Subcutaneous abdominal adipose tissue (tissue), 5 donors: Measurements from ENCODE around the gene MYO7B.

ENCODE experiments used
- H3K27ac ChIP-seq: one replicate; pipeline ENCODE4 v1.7.0; 2013; ENCODE audit warnings: low read depth, mild to moderate bottlenecking, inconsistent platforms, low read length, moderate library complexity
- H3K27me3 ChIP-seq, 5 donors: one replicate each; pipeline ENCODE4 v1.7.0; 2013; ENCODE audit warnings: low read length in 5 of 5, inconsistent platforms in 1 of 5; ENCODE audit not compliant: control insufficient read depth in 5 of 5, insufficient read depth in 4 of 5
- H3K36me3 ChIP-seq, 5 donors: one replicate each; pipeline ENCODE4 v1.7.0; 2013; ENCODE audit warnings: low read length in 5 of 5; ENCODE audit not compliant: control insufficient read depth in 5 of 5, insufficient read depth in 5 of 5
- H3K4me1 ChIP-seq, 5 donors: one replicate each; pipeline ENCODE4 v1.7.0; 2013; ENCODE audit warnings: low read length in 5 of 5, mild to moderate bottlenecking in 3 of 5, moderate library complexity in 1 of 5; ENCODE audit not compliant: control insufficient read depth in 5 of 5, insufficient read depth in 5 of 5
- H3K4me3 ChIP-seq, 5 donors: one replicate each; pipeline ENCODE4 v1.7.0; 2013; ENCODE audit warnings: low read length in 5 of 5, low read depth in 1 of 5
- H3K9ac ChIP-seq, 5 donors: one replicate each; pipeline ENCODE4 v1.7.0; 2013; ENCODE audit warnings: low read length in 5 of 5, mild to moderate bottlenecking in 4 of 5, moderate library complexity in 3 of 5
- H3K9me3 ChIP-seq, 5 donors: one replicate each; pipeline ENCODE4 v1.7.0; 2013; ENCODE audit warnings: low read length in 5 of 5; ENCODE audit not compliant: control insufficient read depth in 5 of 5
- donor health status: healthy.
- donor health status: healthy.
- donor health status: healthy.
- donor health status: healthy.
- donor health status: healthy.

MYO7B gene

DNA sequence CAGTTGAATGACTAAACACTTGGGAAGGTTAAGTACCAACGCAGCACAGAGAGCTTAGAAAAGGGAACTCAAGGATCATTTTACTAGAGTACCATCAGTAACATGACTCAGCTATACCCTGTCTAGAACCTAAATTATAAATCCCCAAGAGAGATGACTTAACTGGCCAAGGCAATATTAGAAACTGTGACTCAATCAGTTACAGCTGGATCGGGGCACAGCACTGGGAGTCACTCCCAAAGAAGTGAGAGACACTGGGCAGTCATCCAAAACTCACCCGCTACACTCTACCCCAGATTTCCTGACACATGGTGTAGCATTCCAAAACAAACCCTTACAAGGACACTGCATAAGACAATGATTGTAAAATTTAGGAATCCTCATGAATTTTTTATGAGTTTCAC, 26.9 kb upstream of the MYO7B start:
- Histone ChIP-seq H3K9ac (peak overlapping the region in 2 of 5 donors; percentile 66 to 71), H3K4me1 (peaks cover 5 to 33% (median 24%) of the 10 kb centered on the region in 5 donors), H3K27ac (peak overlapping the region; percentile 92), H3K27me3 (no peaks in the 10 kb centered on the region), H3K36me3 (peaks cover 11 to 19% (median 17%) of the 10 kb centered on the region in 5 donors), H3K9me3 (no peaks in the 10 kb centered on the region), H3K4me3 (no peak overlapping the region)

DNA sequence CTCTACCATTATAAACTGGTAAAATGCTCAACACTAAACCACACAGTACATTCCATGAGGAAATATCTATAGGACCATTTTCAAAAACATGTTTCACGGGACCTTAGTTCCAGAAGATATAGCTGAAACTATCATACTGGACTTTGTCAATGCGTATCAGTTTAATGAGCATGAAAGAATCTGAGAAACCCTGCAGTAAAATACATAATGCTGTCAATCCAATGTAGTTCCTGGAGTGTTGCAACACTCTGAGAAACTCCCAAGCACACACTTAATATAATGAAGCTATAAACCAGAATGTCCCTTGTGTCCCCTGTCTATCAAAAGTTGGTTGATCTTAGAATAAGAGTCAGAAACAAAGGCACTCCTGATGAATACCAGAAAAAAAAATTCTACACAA, 25.4 kb upstream of the MYO7B start:
- Histone ChIP-seq H3K4me3 (no peak overlapping the region), H3K27me3 (no peaks in the 10 kb centered on the region), H3K4me1 (peaks cover 6 to 47% (median 32%) of the 10 kb centered on the region in 5 donors), H3K27ac (peak overlapping the region; percentile 92), H3K36me3 (peaks cover 0 to 17% (median 12%) of the 10 kb centered on the region in 5 donors), H3K9me3 (no peaks in the 10 kb centered on the region), H3K9ac (no peak overlapping the region)

DNA sequence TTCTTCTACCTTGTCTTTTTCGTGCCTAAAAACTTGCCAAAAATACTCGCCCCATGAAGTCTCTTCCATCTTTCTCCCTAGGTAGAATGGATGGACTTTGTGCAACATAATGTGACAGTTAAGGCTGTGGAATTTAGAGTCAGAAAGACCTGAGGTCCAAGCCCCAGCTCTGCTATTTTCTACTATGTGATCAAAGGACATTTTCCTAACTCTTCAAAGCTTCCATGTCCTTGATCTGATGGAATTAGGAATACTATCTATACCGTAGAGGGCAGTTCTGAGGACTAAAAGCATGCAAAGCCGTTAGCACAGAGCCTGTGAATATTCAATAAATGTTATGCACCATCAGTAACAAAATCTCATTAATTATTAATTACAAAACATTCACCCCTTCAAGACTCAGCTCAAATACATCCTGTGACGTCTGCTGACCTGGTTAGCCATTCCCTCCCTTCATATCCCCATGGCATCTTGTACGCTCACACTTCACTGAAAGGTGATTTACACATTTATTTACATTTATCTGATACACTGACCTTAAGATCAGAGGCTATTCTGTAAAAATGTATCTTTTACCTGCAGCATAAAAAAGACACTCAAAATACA, 24.3 kb upstream of the MYO7B start:
- Histone ChIP-seq H3K27ac (peak overlapping the region; percentile 92), H3K27me3 (no peaks in the 10 kb centered on the region), H3K36me3 (peaks cover 0 to 20% (median 7%) of the 10 kb centered on the region in 5 donors), H3K9ac (no peak overlapping the region), H3K4me1 (peaks cover 14 to 58% (median 44%) of the 10 kb centered on the region in 5 donors), H3K4me3 (no peak overlapping the region), H3K9me3 (no peaks in the 10 kb centered on the region)

DNA sequence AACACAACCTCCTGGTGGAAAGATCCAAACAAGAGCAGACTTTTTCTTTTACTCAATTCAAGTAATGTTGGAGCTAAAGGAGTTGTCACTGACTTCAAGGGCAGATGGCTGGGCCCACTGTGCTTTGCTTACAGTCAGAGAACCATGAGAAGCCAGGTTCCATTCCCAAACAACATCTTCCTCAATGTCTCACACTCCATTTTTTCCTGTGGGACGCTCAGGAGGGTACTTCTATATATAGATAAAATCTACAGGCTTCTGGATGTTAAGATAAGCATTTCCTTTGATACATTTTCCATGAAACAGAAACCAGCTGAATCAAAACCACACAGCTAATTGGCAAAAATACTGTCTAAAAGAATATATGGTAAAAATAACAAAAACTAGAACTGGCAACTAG, 23.6 kb upstream of the MYO7B start:
- Histone ChIP-seq H3K36me3 (peaks cover 0 to 20% (median 7%) of the 10 kb centered on the region in 5 donors), H3K27me3 (no peaks in the 10 kb centered on the region), H3K4me3 (no peak overlapping the region), H3K4me1 (peaks cover 17 to 65% (median 48%) of the 10 kb centered on the region in 5 donors), H3K27ac (no peak overlapping the region), H3K9ac (no peak overlapping the region), H3K9me3 (no peaks in the 10 kb centered on the region)

DNA sequence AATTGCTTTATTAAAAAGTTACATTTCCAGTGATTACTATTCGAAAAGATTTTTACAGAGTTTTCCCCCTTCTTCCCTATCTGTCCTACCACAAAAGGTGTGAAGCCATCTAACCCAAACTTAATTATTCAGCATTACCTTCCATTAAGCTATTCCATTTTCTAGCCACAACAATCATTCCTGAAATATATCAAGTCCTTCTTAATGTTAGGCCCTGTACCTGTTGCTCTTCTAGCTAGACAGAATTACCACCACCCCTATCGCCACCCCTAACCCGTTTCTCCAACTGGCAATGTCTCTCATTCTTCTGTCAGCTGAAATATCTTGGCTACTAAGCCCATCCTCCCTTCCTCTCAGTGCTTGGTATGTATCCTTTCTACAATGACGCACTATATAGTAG, 23.1 kb upstream of the MYO7B start:
- Histone ChIP-seq H3K36me3 (peaks cover 2 to 20% (median 7%) of the 10 kb centered on the region in 5 donors), H3K4me1 (peaks cover 17 to 65% (median 48%) of the 10 kb centered on the region in 5 donors), H3K4me3 (no peak overlapping the region), H3K9ac (no peak overlapping the region), H3K27ac (no peak overlapping the region), H3K27me3 (no peaks in the 10 kb centered on the region), H3K9me3 (no peaks in the 10 kb centered on the region)

DNA sequence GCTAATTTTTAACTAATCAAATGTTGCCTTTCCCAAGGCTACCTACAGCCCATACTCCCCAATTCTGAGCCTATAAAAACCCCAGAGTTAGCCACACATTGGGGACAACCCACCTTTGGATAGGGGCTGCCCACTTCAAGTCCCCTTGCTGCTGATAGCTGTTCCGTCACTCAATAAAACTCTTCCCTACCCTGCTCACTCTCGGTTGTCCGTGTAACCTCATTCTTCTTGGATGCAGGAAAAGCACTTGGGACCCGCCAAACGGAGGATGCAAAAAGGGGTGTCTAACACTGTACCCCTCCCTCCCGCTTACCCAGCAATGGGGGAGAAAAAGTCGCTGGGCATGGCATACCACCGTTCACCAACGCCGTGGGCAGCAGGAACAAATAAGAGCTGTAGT, 21.4 kb upstream of the MYO7B start:
- peak overlapping the region; percentile 7 for H3K27ac ChIP-seq

DNA sequence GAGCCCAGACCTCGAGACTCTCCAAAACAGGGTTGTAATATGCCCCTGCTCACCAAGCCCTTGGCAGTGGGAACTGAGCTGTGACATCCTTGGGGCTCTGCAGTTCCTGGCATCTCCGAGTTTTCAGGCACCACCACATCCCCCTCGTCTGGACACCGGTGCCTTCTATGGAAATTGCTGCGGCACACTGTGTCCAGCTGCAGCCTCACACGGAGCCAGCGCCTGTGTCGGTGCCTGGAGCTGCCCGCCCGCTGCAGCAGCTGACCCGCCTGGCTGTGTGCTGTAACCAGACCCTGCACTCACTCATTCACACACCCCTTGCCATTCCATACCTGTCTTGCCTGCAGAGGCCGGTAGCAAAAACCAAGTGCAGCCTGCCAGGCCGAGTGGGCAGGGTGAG, 21.0 kb upstream of the MYO7B start:
- peaks cover 6 to 29% (median 9%) of the 10 kb centered on the region in 5 donors for H3K36me3 ChIP-seq
- H3K4me3 ChIP-seq = no peak overlapping the region
- H3K9me3 ChIP-seq = no peaks in the 10 kb centered on the region
- H3K9ac ChIP-seq = no peak overlapping the region
- H3K4me1 ChIP-seq = peaks cover 11 to 48% (median 32%) of the 10 kb centered on the region in 5 donors
- peak overlapping the region; percentile 93 for H3K27ac ChIP-seq
- H3K27me3 ChIP-seq = no peaks in the 10 kb centered on the region

More for the DNA sequence above, 21.4 kb upstream of the MYO7B start:
- Histone ChIP-seq H3K9me3 (no peaks in the 10 kb centered on the region), H3K36me3 (peaks cover 6 to 28% (median 8%) of the 10 kb centered on the region in 5 donors), H3K9ac (no peak overlapping the region), H3K4me3 (no peak overlapping the region), H3K27me3 (no peaks in the 10 kb centered on the region), H3K4me1 (peaks cover 11 to 52% (median 36%) of the 10 kb centered on the region in 5 donors)

DNA sequence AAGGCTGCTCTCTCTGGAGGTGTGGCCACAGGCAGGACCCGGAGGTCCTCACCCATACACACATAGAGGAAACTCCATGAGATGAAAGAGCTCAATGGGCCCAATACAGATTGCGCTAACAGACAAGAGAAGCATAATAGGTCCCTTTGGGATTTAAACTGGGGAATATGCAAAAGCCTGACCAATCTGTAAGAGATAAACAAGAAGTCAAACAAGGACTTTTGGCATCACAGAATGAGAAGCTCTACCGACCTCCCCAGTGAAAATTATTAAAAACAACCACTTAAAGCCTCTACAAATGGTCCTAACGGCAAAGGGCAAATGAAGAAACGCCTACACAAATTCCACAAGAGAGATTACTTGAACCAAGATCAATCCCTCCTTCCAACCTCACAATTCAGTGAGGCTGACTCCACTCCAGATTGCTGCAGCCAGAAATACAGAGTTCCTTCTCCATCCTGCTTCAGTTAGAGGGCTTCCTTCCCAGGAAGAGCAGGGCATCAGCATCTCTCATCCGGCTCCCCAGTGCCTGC, 20.0 kb upstream of the MYO7B start:
- no peaks in the 10 kb centered on the region for H3K9me3 ChIP-seq
- peak overlapping the region in 4 of 5 donors; percentile 14 to 48 (median 30) for H3K9ac ChIP-seq
- peak overlapping the region in 3 of 5 donors; percentile 4 to 40 (median 27) for H3K4me3 ChIP-seq
- peaks cover 6 to 36% (median 14%) of the 10 kb centered on the region in 5 donors for H3K36me3 ChIP-seq
- peaks cover 11 to 38% (median 26%) of the 10 kb centered on the region in 5 donors for H3K4me1 ChIP-seq
- peak overlapping the region; percentile 93 for H3K27ac ChIP-seq
- H3K27me3 ChIP-seq = no peaks in the 10 kb centered on the region

DNA sequence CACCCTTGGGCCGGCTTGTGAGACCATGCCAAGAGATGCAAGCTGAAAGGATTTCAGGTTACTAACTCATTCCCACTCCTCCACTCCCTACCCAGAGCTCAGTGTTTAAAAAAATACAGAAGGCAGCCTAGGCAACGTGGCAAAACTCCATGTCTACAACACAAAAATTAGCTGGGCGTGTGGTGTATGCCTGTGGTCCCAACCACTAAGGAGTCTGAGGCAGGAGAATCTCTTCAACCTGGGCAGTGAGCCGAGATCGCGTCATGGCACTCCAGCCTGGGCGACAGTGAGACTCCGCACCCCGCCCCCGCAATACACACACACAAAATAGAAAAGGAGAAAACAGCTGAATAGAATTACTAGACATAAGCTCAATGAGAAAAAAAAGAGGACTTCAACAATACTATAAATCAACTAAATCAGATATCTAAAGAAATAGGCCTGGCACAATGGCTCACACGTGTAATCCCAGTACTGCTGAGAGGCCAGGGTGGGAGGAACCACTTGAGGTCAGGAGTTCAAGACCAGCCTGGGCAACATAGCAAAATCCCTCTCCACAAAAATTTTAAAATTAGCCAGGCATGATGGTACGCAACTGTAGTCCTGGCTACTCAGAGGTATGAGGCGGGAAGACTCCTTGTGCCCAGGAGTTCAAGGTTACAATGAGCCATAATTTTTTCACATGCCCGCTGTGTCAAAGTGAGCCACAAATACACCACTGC, 19.3 kb upstream of the MYO7B start:
- Histone ChIP-seq H3K9ac (peak overlapping the region in 4 of 5 donors; percentile 17 to 55 (median 42)), H3K4me1 (peaks cover 11 to 36% (median 24%) of the 10 kb centered on the region in 5 donors), H3K36me3 (peaks cover 6 to 39% (median 15%) of the 10 kb centered on the region in 5 donors), H3K27ac (peak overlapping the region; percentile 93), H3K27me3 (no peaks in the 10 kb centered on the region), H3K4me3 (peak overlapping the region in 2 of 5 donors; percentile 4 to 40), H3K9me3 (no peaks in the 10 kb centered on the region)

DNA sequence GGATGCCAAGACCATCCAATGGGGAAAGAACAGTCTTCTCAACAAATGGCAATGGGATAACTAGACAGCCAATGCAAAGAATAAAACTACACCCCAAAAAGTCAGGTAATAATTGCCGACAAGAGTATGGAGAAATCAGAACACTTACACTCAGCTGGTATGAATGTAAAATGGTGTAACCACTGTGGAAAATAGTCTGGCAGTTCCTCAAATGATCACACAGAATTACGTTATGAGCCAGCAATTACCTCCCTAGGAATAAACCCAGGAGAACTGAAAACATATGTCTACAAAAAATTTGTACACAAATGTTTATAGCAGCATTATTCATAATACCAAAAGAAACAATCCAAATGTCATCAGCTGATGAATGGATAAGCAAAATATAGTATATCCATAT, 18.0 kb upstream of the MYO7B start:
- Histone ChIP-seq H3K9ac (no peak overlapping the region), H3K9me3 (no peaks in the 10 kb centered on the region), H3K36me3 (peaks cover 14 to 43% (median 24%) of the 10 kb centered on the region in 5 donors), H3K27ac (peak overlapping the region; percentile 93), H3K27me3 (no peaks in the 10 kb centered on the region), H3K4me1 (peaks cover 11 to 34% (median 24%) of the 10 kb centered on the region in 5 donors), H3K4me3 (no peak overlapping the region)
